Neutrophil (primary cell): Measurements from ENCODE around the gene PRKCG.
A peak's percentile ranks its signal among the peaks of the same experiment; 100 is the strongest.

Experiments used
- H3K27ac ChIP-seq: fragments of 200-600 bp; sonication (generic); 2 replicates; pipeline ENCODE4 v1.5.1; 2016; ENCODE audit warnings: mild to moderate bottlenecking, moderate library complexity
- H3K27me3 ChIP-seq: fragments of 200-600 bp; sonication (generic); 2 replicates; pipeline ENCODE4 v1.6.0; 2016; ENCODE audit warnings: mild to moderate bottlenecking
- H3K36me3 ChIP-seq: fragments of 200-600 bp; sonication (generic); 2 replicates; pipeline ENCODE4 v1.5.1; 2017
- H3K4me1 ChIP-seq, 2 experiments: fragments of 200-600 bp in 1 of 2; sonication (generic) in 1 of 2; 1 replicate in 1 of 2; 2 replicates in 1 of 2; pipeline versions ENCODE4 v1.5.1 to v1.6.1; 2013 to 2016; ENCODE audit warnings: low read depth in 1 of 2, low read length in 1 of 2, mild to moderate bottlenecking in 1 of 2, moderate library complexity in 1 of 2; ENCODE audit not compliant: control insufficient read depth in 1 of 2, insufficient read depth in 1 of 2
- H3K4me3 ChIP-seq, 2 experiments: fragments of 200-600 bp in 1 of 2; sonication (generic) in 1 of 2; 1 replicate in 1 of 2; 2 replicates in 1 of 2; pipeline ENCODE4 v1.5.1; 2013 to 2016; ENCODE audit warnings: low read depth in 1 of 2, low read length in 1 of 2, mild to moderate bottlenecking in 1 of 2, moderate library complexity in 1 of 2
- H3K9me3 ChIP-seq: fragments of 200-600 bp; sonication (generic); 2 replicates; pipeline ENCODE4 v1.5.1; 2016
- TF ChIP-seq, protein P1 (sequence below): fragments of 200-600 bp; sonication (generic); IDR thresholded peaks from 2 replicates; pipeline ENCODE4 v1.5.1; 2016; ENCODE audit warnings: antibody characterized with exemption

Gene PRKCG

DNA sequence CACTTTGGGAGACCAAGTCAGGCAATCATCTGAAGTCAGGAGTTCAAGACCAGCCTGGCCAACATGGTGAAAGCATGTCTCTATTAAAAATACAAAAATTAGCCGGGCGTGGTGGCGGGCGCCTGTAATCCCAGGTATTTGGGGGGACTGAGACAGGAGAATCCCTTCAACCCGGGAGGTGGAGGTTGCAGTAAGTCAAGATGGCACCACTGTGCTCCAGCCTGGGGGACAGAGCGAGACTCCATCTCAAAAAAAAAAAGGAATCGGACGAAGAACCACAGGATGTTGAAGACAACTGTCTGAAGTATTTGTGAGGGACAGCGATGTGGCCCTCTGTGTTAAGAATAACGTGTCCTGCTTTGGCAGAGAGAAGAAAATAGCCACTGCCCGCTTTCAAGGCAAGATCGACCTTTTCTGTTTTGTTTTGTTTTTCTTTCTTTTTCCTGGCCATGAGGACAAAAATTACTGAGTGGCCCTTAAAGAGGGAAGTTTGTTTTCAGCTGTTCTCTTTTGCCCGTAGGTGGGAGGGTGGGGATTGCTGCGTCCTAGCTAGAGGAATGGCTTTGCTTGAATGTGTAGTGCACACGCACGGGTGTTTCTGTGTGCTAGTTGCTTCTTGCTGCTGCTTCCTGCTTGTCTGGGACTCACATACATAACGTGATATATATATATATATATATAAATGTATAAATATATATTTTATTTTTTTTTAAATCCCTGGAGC is 6.2 kb upstream of the PRKCG start:
- peaks cover 87 to 90% of the 10 kb centered on the region in 2 experiments for H3K4me1 ChIP-seq
- peak overlapping the region; percentile 97 for H3K27ac ChIP-seq
- peak overlapping the region; percentile 58 to 97 for H3K4me3 ChIP-seq
- peaks cover 53% of the 10 kb centered on the region for H3K36me3 ChIP-seq
- no peaks in the 10 kb centered on the region for H3K9me3 ChIP-seq
- TF ChIP-seq, protein P1, sequence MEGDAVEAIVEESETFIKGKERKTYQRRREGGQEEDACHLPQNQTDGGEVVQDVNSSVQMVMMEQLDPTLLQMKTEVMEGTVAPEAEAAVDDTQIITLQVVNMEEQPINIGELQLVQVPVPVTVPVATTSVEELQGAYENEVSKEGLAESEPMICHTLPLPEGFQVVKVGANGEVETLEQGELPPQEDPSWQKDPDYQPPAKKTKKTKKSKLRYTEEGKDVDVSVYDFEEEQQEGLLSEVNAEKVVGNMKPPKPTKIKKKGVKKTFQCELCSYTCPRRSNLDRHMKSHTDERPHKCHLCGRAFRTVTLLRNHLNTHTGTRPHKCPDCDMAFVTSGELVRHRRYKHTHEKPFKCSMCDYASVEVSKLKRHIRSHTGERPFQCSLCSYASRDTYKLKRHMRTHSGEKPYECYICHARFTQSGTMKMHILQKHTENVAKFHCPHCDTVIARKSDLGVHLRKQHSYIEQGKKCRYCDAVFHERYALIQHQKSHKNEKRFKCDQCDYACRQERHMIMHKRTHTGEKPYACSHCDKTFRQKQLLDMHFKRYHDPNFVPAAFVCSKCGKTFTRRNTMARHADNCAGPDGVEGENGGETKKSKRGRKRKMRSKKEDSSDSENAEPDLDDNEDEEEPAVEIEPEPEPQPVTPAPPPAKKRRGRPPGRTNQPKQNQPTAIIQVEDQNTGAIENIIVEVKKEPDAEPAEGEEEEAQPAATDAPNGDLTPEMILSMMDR = no peak
- peaks cover 2% of the 10 kb centered on the region for H3K27me3 ChIP-seq

DNA sequence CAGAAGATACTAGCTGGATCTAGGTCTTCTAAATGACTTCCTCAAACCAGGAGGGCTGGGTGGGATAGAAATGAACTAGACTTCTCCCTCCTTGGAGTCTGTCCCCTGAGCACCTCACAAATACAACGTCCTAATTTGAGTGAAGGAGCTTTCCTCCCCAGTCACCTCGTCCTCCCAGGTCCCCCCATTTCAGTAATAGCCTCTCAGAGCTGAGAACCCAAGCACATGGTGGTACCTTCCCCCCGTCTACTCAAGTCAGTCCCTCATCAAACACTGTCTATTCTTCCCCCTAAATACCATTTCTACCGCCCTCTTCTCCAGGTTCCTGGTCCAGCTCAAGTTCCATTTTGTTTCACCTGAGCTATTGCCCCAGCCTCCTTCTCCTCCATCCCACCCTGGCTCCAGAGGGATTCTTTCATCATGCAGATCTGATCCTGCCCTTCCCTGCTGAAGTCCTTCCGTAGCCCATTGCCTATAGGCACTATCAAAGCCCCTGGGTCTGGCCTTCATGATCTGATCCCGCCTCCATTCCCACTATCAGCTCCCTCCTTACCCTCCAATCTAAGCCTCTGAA is 5.3 kb upstream of the PRKCG start:
- Histone ChIP-seq H3K27me3 (peaks cover 11% of the 10 kb centered on the region), H3K9me3 (no peaks in the 10 kb centered on the region), H3K4me3 (peak overlapping the region in 1 of 2 experiments; percentile 97), H3K27ac (peak overlapping the region; percentile 97), H3K36me3 (peaks cover 47% of the 10 kb centered on the region), H3K4me1 (peaks cover 85 to 90% of the 10 kb centered on the region in 2 experiments)
- TF ChIP-seq, protein P1 = no peak

GRCh38 chr19:53877361-53877766 is 4.6 kb upstream of the PRKCG start:
- TF ChIP-seq, protein P1 = no peak
- Histone ChIP-seq H3K27ac (peak overlapping the region; percentile 97), H3K4me3 (no peak overlapping the region), H3K4me1 (peaks cover 85 to 90% of the 10 kb centered on the region in 2 experiments), H3K9me3 (no peaks in the 10 kb centered on the region), H3K36me3 (peaks cover 42% of the 10 kb centered on the region), H3K27me3 (peaks cover 16% of the 10 kb centered on the region)

- TF ChIP-seq, protein P1 = no peak
- H3K36me3 ChIP-seq = peaks cover 28% of the 10 kb centered on the region
- peak overlapping the region; percentile 58 for H3K27ac ChIP-seq
These were observed 3.2 kb upstream of the PRKCG start for GRCh38 chr19:53878776-53879139.

DNA sequence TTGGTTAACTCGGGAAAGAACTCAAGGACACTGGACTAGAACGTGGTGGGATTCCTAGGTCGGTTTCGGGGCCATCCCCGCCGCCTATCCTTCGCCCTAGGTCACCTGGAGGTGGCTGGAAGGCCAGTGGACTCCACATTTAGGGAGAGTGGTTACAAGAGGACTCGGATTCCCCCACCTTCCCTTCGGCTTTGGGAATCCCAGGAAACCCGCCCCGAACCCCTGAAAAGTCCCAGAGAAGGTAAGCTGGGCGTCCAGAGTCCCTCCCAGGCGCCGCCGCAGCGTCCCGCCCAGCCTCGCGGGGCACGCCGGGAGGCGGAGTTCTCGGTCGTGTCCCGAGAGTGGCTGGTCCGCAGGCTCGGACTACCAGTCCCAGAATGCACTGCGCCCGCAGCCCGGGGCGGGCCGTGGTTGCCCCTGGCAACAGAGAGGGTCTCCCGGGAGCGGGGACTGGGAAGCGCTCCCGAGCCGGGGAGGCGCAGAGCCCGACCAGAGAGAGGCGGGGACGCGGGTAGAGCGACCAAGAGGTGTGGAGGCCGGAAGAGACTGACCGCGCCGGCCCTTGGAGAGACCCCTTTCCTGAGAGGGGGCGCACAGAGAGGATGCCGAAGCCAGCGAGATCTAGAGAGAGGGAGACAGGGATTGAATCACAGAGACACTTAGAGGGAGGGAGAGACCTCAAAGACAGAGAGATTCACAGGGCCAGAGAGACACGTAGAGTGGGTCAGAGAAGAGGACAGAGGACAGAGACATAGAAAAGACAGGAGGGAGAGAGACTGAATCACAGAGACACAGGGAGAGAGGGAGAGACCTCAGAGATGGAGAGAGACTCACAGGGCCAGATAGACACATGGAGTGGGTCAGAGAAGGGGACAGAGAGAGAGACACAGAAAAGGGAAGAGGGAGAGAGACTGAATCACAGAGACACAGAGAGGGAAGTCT is 2.6 kb upstream of the PRKCG start:
- Histone ChIP-seq H3K27me3 (peaks cover 36% of the 10 kb centered on the region), H3K9me3 (no peaks in the 10 kb centered on the region), H3K36me3 (peaks cover 21% of the 10 kb centered on the region), H3K4me1 (peaks cover 68 to 70% of the 10 kb centered on the region in 2 experiments), H3K27ac (peak overlapping the region; percentile 58), H3K4me3 (peak overlapping the region; percentile 64 to 88)
- TF ChIP-seq, protein P1 = peak; percentile 40

More at GRCh38 chr19:53878776-53879139, 3.2 kb upstream of the PRKCG start:
- Histone ChIP-seq H3K4me3 (peak overlapping the region; percentile 64 to 88), H3K27me3 (peaks cover 30% of the 10 kb centered on the region), H3K9me3 (no peaks in the 10 kb centered on the region), H3K4me1 (peaks cover 75 to 77% of the 10 kb centered on the region in 2 experiments)
